Neural progenitor cell (in vitro differentiated cells): ENCODE measurements around the gene SMARCD3.

Experiments
- EZH2 ChIP-seq: fragments of 200-600 bp; sonication (generic); IDR thresholded peaks from 2 replicates; pipeline ENCODE4 v1.6.1; 2017; ENCODE audit warnings: antibody characterized with exemption, mild to moderate bottlenecking, moderate library complexity
- EZH2phosphoT487 ChIP-seq: fragments of 200-600 bp; sonication (generic); IDR thresholded peaks from 2 replicates; pipeline ENCODE4 v1.6.1; 2017; ENCODE audit warnings: antibody characterized with exemption
- TF ChIP-seq, protein P1 (sequence below): fragments of 200-600 bp; sonication (generic); IDR thresholded peaks from 2 replicates; pipeline ENCODE4 v1.5.1; 2017; ENCODE audit warnings: antibody characterized with exemption, mild to moderate bottlenecking

DNA sequence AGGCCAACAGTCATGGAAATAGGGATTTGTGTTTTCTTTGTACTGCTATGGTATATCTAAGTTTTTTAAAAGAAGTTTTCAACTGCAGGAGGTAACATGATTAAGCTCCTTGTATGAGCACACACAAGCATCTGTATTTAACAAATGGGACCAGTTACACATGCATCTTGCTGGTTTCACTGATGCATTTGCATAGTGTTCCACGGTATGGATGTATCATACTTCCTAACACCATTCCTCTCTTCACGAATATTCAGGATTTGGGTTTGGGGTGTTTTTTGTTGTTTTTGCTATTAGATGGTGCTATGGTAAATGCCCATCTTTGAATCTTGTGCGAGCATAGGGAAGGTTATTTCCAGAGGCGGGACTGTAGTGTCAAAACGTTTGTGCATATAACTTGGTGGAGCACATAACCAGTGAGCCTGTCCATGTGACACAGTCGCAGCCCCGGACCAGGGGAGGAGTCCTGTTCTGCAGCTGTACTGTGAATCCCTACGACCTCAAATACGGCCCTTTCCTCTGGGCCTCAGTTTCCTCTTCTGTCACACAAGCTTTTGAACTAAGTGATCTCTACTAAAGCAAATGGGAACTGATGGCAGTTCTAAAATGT, 40.1 kb downstream of the SMARCD3 start:
- no peak for TF ChIP-seq EZH2phosphoT487
- no peak for TF ChIP-seq EZH2
- TF ChIP-seq, protein P1, sequence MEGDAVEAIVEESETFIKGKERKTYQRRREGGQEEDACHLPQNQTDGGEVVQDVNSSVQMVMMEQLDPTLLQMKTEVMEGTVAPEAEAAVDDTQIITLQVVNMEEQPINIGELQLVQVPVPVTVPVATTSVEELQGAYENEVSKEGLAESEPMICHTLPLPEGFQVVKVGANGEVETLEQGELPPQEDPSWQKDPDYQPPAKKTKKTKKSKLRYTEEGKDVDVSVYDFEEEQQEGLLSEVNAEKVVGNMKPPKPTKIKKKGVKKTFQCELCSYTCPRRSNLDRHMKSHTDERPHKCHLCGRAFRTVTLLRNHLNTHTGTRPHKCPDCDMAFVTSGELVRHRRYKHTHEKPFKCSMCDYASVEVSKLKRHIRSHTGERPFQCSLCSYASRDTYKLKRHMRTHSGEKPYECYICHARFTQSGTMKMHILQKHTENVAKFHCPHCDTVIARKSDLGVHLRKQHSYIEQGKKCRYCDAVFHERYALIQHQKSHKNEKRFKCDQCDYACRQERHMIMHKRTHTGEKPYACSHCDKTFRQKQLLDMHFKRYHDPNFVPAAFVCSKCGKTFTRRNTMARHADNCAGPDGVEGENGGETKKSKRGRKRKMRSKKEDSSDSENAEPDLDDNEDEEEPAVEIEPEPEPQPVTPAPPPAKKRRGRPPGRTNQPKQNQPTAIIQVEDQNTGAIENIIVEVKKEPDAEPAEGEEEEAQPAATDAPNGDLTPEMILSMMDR = no peak
